Heart left ventricle (tissue), 16 donors: ENCODE data around the gene TBC1D21. TPM values are rescaled to one million over a fixed set of nuclear protein-coding genes. Genes with fewer than 3 reads are reported as not detected.

ENCODE experiments used
- ATAC-seq, 4 donors: fragments of 200-7000 bp; cut with Tn5 transposase; one replicate each; pipeline ENCODE4 v1.9.1; 2020 to 2022; ENCODE audit warnings: moderate library complexity in 4 of 4, mild to moderate bottlenecking in 3 of 4, moderate number of reproducible peaks in 1 of 4
- DNase-seq, 5 donors: peaks; one replicate each; pipeline ENCODE4 v3.0.0-alpha.2; 2020
- H3K27ac ChIP-seq, 12 donors: fragments of 200-600 bp; sonication (generic) in 4 of 12; one replicate each; pipeline versions ENCODE4 v1.5.0 to v1.8.0; 2016 to 2022; ENCODE audit warnings: mild to moderate bottlenecking in 2 of 12
- H3K27me3 ChIP-seq, 9 donors: fragments of 200-600 bp; sonication (generic) in 2 of 9; one replicate each; pipeline versions ENCODE4 v1.5.1 to v1.8.0; 2016 to 2022; ENCODE audit warnings: mild to moderate bottlenecking in 3 of 9
- H3K36me3 ChIP-seq, 9 donors: fragments of 200-600 bp; sonication (generic) in 2 of 9; one replicate each; pipeline versions ENCODE4 v1.5.0 to v1.8.0; 2018 to 2022; ENCODE audit warnings: mild to moderate bottlenecking in 2 of 9
- H3K4me1 ChIP-seq, 12 donors: fragments of 200-600 bp; sonication (generic) in 4 of 12; one replicate each; pipeline versions ENCODE4 v1.5.0 to v1.8.0; 2016 to 2022; ENCODE audit warnings: mild to moderate bottlenecking in 3 of 12
- H3K4me3 ChIP-seq, 12 donors: fragments of 200-600 bp; sonication (generic) in 4 of 12; one replicate each; pipeline versions ENCODE4 v1.5.0 to v1.8.0; 2017 to 2022; ENCODE audit warnings: mild to moderate bottlenecking in 9 of 12, moderate library complexity in 4 of 12
- H3K9me3 ChIP-seq, 12 donors: fragments of 200-600 bp; sonication (generic) in 4 of 12; one replicate each; pipeline versions ENCODE4 v1.5.0 to v1.8.0; 2016 to 2022; ENCODE audit warnings: mild to moderate bottlenecking in 1 of 12
- POLR2A ChIP-seq, 2 donors: fragments of 450-650 bp; IDR thresholded peaks; one replicate each; pipeline ENCODE4 v1.6.1; 2017; ENCODE audit warnings: antibody characterized with exemption in 2 of 2, mild to moderate bottlenecking in 2 of 2, moderate library complexity in 2 of 2
- WGBS, 4 donors: extraction: QIAGEN DNeasy Blood & Tissue Kit in 2 of 4; methylation state at CpG; one replicate each; pipeline versions ENCODE4 v1.1.5 to v1.1.7; 2013 to 2018; 5-methylcytosine and 5-hydroxymethylcytosine counted together
- intact Hi-C, 10 donors: fragments of 100-400 bp; cut with DNase I; formaldehyde crosslinking; loops; one replicate each; pipeline versions ENCODE4 v1.11.1 to v1.14.2; 2022
- polyA plus RNA-seq, 2 donors: library from polyadenylated mRNA; stranded (reverse); fragments of 200-250 nt; gene quantifications; one replicate each; pipeline ENCODE4 v1.2.3, GENCODE V29; 2013
- total RNA-seq, 9 donors: library from RNA; depleted of rRNA in 2 of 9; stranded (reverse); fragments of >200 nt in 2 of 9; fragmentation: NEBNext Ultra II Directional in 3 of 9; extraction: Animal tissue kit (Norgen Biotek cat#: 25700) in 3 of 9; gene quantifications; one replicate each; pipeline versions ENCODE4 v1.1.0 to v1.2.4, GENCODE V29; 2016 to 2023
- TF ChIP-seq, protein P1 (sequence below), 12 donors: fragments of 200-600 bp; sonication (generic) in 4 of 12; IDR thresholded peaks; one replicate each; pipeline versions ENCODE4 v1.5.0 to v1.8.0; 2018 to 2022; ENCODE audit warnings: antibody characterized with exemption in 12 of 12, mild to moderate bottlenecking in 5 of 12
- donor health status: ischemic (EF 13 %, LVEDD 7.1; RV severe dilation, severe dysfunction).
- donor health status: healthy with polysubstance abuse.
- donor health status: DM: no; HTN: yes; CAD: no.
- donor health status: DM: no; HTN: no; CAD: no.
- donor health status: ischemic (EF 25% LVEDD 6.9; RV normal size, moderate dysfunction).
- donor health status: ischemic (EF 25% LVEDD 5.7; RV mildly dilated, moderate dysfunction).
- donor health status: healthy.
- donor health status: DM: yes; HTN: yes; CAD: no.
- donor health status: ischemic (EF 35%, LVEDD 5.7; RV mildly dilated, moderate dysfunction).
- donor health status: nonischemic (EF 11% LVEDD 7.7; RV severe dilation, severe dysfunction).
- donor health status: DM: yes; HTN: yes; CAD: no.
- donor health status: PGD.
- donor health status: ischemic (EF 29% LVEDD 5.4; RV normal size, mild dysfunction).
- donor health status: nonischemic (EF 23%, LVEDD 6.1; RV moderate dilation, normal function).

Gene TBC1D21
- total and polyA plus RNA-seq, 11 donors, result not detected

DNA sequence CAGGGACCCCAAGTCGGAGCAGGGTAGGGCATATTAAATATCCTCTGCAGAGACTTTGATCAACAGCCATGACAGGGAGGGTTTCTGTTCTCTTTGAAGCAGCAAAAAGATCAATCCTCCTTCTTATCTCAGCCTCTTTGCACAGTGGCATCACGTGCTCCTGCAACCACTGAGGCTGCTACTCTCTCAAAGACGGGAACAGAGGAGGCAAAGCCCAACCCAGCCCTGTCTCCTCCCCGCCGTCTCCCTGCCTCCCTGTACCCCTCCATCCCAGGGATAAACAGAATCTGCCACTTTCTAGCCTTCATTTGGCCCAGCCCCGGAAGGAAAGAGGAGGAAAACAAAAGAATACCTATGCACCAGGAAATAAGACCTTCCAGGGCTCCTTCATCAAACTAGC lies 7.5 kb upstream of the TBC1D21 start:
- intact Hi-C loops, result loop anchor here in 1 of 10 donors (10.0 kb wide), 1 partner anchor 141 kb away; no protein-coding TSS in a partner anchor

DNA sequence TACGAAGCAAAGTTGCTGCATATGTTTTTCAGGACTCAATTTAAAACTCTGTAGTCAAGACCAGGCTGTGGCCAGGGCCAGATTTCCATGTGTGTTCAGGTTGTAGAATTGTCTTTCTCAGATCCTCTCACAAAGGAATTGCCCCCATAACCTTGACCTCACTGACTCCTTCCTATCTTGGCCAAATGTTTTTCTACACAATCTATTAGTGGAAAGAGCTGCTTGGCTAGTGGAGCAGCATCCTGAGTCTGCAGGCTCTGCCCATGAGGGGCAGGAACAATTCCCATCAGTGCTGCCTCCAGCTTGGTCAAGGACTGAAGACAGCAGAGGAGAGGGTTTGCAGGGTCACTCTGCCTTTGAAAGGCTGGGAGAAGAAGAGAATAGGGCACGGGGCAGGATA lies 6.9 kb upstream of the TBC1D21 start:
- Histone ChIP-seq H3K36me3 (no peaks in the 10 kb centered on the region), H3K9me3 (peaks cover 0 to 4% (median 0%) of the 10 kb centered on the region in 12 donors), H3K27ac (peak overlapping the region in 3 of 12 donors; percentile 7 to 50 (median 31)), H3K4me3 (no peak overlapping the region), H3K4me1 (peaks cover 0 to 28% (median 8%) of the 10 kb centered on the region in 12 donors), H3K27me3 (peaks cover 0 to 5% (median 0%) of the 10 kb centered on the region in 9 donors)
- intact Hi-C loops, result loop anchor here in 1 of 10 donors (10.0 kb wide), 1 partner anchor 142 kb away; no protein-coding TSS in a partner anchor
- no peak for DNase-seq
- ATAC-seq, result peak in 2 of 4 donors; percentile 19 to 62
- 33 to 53% (median 40%) methylated on average over 2 of the region's 2 CpGs for WGBS, 4 donors
- no peak for TF ChIP-seq POLR2A (IDR thresholded peaks at IDR 0.05)
- TF ChIP-seq, protein P1, sequence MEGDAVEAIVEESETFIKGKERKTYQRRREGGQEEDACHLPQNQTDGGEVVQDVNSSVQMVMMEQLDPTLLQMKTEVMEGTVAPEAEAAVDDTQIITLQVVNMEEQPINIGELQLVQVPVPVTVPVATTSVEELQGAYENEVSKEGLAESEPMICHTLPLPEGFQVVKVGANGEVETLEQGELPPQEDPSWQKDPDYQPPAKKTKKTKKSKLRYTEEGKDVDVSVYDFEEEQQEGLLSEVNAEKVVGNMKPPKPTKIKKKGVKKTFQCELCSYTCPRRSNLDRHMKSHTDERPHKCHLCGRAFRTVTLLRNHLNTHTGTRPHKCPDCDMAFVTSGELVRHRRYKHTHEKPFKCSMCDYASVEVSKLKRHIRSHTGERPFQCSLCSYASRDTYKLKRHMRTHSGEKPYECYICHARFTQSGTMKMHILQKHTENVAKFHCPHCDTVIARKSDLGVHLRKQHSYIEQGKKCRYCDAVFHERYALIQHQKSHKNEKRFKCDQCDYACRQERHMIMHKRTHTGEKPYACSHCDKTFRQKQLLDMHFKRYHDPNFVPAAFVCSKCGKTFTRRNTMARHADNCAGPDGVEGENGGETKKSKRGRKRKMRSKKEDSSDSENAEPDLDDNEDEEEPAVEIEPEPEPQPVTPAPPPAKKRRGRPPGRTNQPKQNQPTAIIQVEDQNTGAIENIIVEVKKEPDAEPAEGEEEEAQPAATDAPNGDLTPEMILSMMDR (IDR thresholded peaks at IDR 0.05), result no peak

More for the DNA sequence above, 7.5 kb upstream of the TBC1D21 start:
- peak overlapping the region in 2 of 12 donors; percentile 7 to 50 for H3K27ac ChIP-seq
- no peaks in the 10 kb centered on the region for H3K36me3 ChIP-seq
- H3K27me3 ChIP-seq, result peaks cover 0 to 5% (median 0%) of the 10 kb centered on the region in 9 donors
- no peak for ATAC-seq
- no peak for DNase-seq
- peaks cover 0 to 4% (median 0%) of the 10 kb centered on the region in 12 donors for H3K9me3 ChIP-seq
- H3K4me1 ChIP-seq, result peaks cover 0 to 23% (median 3%) of the 10 kb centered on the region in 12 donors
- WGBS, 4 donors, result 30 to 46% (median 36%) methylated on average over 6 of the region's 6 CpGs
- TF ChIP-seq, protein P1 (IDR thresholded peaks at IDR 0.05), result no peak
- no peak for TF ChIP-seq POLR2A (IDR thresholded peaks at IDR 0.05)
- H3K4me3 ChIP-seq, result no peak overlapping the region

DNA sequence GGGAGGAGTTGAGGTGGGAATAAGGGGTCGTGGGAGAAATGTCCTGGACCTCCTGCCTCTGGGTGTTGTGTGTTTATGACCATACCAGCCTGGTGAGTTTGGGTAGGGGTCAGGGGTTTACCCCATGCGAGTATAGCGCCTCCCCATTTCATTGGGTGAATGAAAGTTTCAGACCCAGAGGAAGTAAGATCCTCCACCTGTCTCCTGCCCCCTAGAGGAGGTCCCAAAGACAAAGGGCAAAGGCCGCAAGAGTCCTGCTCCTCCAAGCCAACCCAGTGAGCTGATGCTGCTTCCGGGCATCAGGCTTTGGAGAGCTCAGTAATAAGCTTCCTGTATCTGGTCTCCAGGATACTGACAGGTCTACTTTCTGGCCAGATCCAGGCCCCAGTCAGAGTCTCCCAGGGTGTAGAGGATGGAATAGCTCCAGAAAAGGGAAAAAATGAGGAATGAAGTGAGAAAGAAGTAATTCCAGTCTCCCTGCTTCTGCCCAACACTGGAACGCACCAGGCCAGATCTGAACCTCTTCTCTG lies 6.4 kb upstream of the TBC1D21 start:
- TF ChIP-seq, protein P1 (IDR thresholded peaks at IDR 0.05), result peak in 3 of 12 donors; percentile 9 to 16 (median 14)
- no peak for TF ChIP-seq POLR2A (IDR thresholded peaks at IDR 0.05)
- peak in 1 of 4 donors; percentile 14 for ATAC-seq

DNA sequence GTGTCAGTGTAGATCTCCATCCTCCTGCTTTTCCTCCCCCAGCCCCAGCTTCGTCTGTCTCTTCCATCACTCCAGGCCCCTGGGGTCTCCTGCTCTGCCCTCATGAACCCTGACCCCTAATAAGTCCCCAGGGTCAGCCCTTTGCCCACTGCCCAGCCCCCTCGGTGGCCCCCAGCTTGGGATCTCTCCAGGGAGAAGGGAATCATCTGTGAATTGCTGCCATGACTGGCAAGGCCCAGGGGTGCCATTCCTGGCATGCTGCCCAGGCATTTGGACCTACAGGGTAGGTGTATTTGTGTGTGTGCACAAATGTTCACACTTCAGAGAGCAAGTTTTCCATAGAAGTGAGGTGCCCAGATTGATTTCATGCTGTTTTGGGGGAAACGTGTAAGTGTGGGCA lies 5.9 kb upstream of the TBC1D21 start:
- Histone ChIP-seq H3K9me3 (peaks cover 0 to 4% (median 0%) of the 10 kb centered on the region in 12 donors), H3K27me3 (peaks cover 0 to 11% (median 0%) of the 10 kb centered on the region in 9 donors), H3K36me3 (no peaks in the 10 kb centered on the region), H3K4me3 (no peak overlapping the region), H3K27ac (peak overlapping the region in 1 of 12 donors; percentile 50), H3K4me1 (peaks cover 0 to 36% (median 10%) of the 10 kb centered on the region in 12 donors)
- no peak for DNase-seq
- no peak for ATAC-seq
- no peak for TF ChIP-seq POLR2A (IDR thresholded peaks at IDR 0.05)
- TF ChIP-seq, protein P1 (IDR thresholded peaks at IDR 0.05), result no peak
- intact Hi-C loops, result loop anchor here in 1 of 10 donors (10.0 kb wide), 1 partner anchor 143 kb away; no protein-coding TSS in a partner anchor
- WGBS, 4 donors, result 65 to 87% (median 73%) methylated on average over 3 of the region's 3 CpGs

More for the DNA sequence above, 6.4 kb upstream of the TBC1D21 start:
- Histone ChIP-seq H3K4me1 (peaks cover 0 to 33% (median 10%) of the 10 kb centered on the region in 12 donors), H3K27ac (peak overlapping the region in 3 of 12 donors; percentile 2 to 50 (median 31)), H3K36me3 (no peaks in the 10 kb centered on the region), H3K27me3 (peaks cover 0 to 7% (median 0%) of the 10 kb centered on the region in 9 donors), H3K9me3 (peaks cover 0 to 4% (median 0%) of the 10 kb centered on the region in 12 donors), H3K4me3 (no peak overlapping the region)
- intact Hi-C loops, result loop anchor here in 1 of 10 donors (10.0 kb wide), 1 partner anchor 142 kb away; no protein-coding TSS in a partner anchor
- DNase-seq, result no peak
- 37 to 44% (median 39%) methylated on average over 4 to 6 of the region's 6 CpGs for WGBS, 4 donors
